ENCODE results near the gene AKAP13. TPM values are rescaled to one million over a fixed set of nuclear protein-coding genes. Genes with fewer than 3 reads are reported as not detected.
"Not testable (repeated sequence)": the region's sequence is repeated elsewhere in the genome, so short reads cannot be mapped to it uniquely, and the experiment has no call there.

The AKAP13 gene, protein sequence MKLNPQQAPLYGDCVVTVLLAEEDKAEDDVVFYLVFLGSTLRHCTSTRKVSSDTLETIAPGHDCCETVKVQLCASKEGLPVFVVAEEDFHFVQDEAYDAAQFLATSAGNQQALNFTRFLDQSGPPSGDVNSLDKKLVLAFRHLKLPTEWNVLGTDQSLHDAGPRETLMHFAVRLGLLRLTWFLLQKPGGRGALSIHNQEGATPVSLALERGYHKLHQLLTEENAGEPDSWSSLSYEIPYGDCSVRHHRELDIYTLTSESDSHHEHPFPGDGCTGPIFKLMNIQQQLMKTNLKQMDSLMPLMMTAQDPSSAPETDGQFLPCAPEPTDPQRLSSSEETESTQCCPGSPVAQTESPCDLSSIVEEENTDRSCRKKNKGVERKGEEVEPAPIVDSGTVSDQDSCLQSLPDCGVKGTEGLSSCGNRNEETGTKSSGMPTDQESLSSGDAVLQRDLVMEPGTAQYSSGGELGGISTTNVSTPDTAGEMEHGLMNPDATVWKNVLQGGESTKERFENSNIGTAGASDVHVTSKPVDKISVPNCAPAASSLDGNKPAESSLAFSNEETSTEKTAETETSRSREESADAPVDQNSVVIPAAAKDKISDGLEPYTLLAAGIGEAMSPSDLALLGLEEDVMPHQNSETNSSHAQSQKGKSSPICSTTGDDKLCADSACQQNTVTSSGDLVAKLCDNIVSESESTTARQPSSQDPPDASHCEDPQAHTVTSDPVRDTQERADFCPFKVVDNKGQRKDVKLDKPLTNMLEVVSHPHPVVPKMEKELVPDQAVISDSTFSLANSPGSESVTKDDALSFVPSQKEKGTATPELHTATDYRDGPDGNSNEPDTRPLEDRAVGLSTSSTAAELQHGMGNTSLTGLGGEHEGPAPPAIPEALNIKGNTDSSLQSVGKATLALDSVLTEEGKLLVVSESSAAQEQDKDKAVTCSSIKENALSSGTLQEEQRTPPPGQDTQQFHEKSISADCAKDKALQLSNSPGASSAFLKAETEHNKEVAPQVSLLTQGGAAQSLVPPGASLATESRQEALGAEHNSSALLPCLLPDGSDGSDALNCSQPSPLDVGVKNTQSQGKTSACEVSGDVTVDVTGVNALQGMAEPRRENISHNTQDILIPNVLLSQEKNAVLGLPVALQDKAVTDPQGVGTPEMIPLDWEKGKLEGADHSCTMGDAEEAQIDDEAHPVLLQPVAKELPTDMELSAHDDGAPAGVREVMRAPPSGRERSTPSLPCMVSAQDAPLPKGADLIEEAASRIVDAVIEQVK (N-terminal part only)
- 22.7 and 42.8 TPM in 2 replicates for total RNA-seq (2014; rRNA removed; shearing (Covaris generic))

DNA sequence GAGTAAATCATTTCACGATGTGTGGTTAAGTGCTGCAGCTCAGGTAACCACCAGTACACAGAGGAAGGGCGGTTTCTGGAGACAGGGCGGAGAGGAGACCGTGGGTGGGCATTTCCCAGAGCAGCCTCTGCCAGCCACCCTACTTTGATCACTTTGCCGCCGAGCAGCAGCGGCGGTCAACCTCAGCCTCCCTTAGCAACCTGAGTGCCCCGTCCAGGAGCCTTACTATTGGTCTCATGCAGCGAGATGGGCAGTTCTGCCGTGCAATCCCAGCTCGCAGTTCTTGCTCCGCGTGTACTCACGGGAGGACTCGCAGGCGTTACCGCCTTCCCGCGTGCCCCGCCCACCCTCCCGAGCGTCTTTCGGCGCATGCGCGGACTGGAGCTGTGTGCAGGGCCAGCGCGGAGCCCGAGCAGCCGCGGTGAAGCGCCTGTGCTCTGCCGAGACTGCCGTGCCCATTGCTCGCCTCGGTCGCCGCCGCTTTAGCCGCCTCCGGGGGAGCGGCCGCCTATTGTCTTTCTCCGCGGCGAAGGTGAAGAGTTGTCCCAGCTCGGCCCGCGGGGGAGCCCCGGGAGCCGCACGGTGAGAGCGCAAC is at the start of gene AKAP13:
AKAP13 (plus strand) TSS at position 387 of the 595 bp plus-strand sequence. CDS start 105,118 bp downstream, outside the sequence.
- DNase-seq (ENCODE audit: low read depth) = peak; percentile 99

GRCh38 chr15:85330901-85331588 is 49.4 kb upstream of the AKAP13 start:
- DNase-seq (ENCODE audit: low read depth) = peak; percentile 98

- no peak for DNase-seq (ENCODE audit: low read depth)
These were observed 48.6 kb upstream of the AKAP13 start for GRCh38 chr15:85331655-85332285.

- peak; percentile 76 for DNase-seq (ENCODE audit: low read depth)
These were observed 47.1 kb upstream of the AKAP13 start for GRCh38 chr15:85333132-85333831.

DNA sequence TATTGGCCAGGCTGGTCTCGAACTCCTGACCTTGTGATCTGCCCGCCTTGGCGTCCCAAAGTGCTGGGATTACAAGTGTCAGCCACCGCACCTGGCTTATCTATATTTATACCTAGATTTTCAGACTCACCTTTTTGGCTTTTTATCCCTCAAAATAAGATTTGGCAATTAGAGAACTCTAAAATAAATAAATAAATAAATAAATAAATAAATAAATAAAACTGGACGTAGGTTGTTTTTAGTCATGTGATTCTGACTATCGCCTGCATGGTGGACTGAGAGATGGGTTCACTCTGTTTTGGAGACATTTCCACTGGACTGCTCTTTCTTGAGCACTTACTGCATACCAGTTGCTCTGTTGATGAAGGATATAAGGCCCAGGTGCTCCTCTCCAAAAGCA is 46.2 kb upstream of the AKAP13 start:
- DNase-seq (ENCODE audit: low read depth) = no peak

- DNase-seq (ENCODE audit: low read depth) = no peak
These were observed 45.0 kb upstream of the AKAP13 start for GRCh38 chr15:85335193-85335942.

GRCh38 chr15:85336880-85337279 is 43.5 kb upstream of the AKAP13 start:
- no peak for DNase-seq (ENCODE audit: low read depth)

DNA sequence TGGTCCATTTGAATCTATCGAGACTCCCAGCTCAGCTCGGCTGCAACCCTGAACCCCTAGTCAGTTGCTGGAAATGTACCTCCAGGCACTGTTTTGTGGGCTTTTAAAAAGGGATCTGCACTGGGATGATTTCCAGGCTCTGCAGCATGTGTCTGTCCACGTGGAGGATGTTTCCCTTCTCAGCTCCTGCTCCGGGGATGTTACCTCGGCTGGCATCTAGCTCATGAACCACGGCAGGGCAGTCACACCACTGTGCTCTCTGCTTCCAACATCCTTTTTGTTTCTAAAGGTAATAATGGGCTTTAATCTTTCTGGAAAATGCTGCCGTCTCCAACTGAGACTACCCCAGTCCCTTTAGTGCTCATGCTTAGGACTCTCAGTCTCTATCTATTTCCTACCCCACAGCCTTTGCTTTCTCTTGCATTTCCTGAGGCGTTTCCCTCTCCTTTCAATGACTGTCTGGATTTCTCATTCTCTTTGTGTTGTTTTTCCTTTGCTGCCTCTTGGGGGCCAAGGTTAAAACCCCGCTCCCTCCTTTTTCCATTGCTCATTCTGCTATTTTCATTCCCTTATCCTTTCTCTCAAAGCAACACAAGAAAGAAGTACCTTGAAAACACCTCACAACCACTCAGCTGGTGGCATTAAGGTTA is 42.9 kb upstream of the AKAP13 start:
- DNase-seq (ENCODE audit: low read depth) = peak; percentile 76

GRCh38 chr15:85340321-85340665 is 40.1 kb upstream of the AKAP13 start:
- no peak for DNase-seq (ENCODE audit: low read depth)

DNA sequence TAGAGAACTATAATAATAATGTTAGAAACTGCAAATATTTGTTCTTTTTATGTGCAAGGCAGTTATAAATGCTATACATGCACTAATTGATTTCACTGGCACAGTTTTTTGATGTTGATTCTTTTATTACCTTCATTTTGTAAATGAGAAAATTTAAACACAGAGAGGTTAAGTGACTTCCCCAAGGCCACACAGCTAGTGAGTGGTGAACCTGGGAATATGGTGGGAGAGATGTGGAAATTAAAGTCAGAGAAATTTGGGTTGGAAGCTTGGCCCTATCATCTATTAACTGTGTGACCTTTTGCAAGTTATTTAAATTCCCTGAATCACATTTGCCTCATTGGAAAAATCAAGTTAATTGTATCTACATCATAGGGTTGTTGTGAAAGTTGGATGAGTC is 39.6 kb upstream of the AKAP13 start:
- DNase-seq (ENCODE audit: low read depth) = no peak

DNA sequence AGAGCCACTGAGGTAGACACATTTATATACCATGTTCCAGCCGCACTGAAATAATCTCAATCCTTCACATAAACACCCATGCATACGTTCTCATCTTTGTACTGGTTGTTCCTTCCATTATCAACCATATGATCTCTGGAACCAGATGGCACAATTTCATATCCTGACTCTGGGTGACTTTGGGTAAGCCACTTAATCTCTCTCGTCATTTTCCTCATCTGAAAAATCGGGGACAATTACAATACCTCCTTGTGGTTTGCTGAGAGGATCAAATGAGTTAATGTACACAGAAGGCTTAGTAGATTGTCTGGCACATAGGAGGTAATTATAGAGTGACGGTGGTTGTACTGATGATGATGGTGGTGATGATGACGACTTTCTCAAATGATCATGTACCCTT is 38.2 kb upstream of the AKAP13 start:
- not testable (repeated sequence) for DNase-seq (ENCODE audit: low read depth)

- DNase-seq (ENCODE audit: low read depth) = peak; percentile 96
These were observed 37.0 kb upstream of the AKAP13 start for GRCh38 chr15:85343443-85343842.

DNA sequence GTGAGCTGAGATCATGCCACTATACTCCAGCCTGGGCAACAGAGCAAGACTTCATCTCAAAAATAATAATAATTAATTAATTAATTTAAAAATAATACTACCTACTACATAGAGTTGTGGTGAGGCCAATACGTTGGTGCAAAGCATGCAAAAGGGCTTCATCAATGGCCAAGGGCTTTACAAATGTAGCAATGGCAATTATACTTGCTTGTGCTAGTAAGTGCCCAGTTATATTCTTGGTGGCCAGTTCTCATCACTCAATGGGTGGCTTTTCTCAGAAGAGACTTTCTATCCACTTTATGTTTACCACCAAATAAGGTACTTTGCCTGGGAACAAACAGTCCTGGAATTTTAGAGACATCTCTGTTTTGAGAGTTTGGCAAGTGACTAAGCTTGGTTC is 36.2 kb upstream of the AKAP13 start:
- peak; percentile 80 for DNase-seq (ENCODE audit: low read depth)

- DNase-seq (ENCODE audit: low read depth) = peak; percentile 90
These were observed 35.7 kb upstream of the AKAP13 start for GRCh38 chr15:85344653-85345114.

DNA sequence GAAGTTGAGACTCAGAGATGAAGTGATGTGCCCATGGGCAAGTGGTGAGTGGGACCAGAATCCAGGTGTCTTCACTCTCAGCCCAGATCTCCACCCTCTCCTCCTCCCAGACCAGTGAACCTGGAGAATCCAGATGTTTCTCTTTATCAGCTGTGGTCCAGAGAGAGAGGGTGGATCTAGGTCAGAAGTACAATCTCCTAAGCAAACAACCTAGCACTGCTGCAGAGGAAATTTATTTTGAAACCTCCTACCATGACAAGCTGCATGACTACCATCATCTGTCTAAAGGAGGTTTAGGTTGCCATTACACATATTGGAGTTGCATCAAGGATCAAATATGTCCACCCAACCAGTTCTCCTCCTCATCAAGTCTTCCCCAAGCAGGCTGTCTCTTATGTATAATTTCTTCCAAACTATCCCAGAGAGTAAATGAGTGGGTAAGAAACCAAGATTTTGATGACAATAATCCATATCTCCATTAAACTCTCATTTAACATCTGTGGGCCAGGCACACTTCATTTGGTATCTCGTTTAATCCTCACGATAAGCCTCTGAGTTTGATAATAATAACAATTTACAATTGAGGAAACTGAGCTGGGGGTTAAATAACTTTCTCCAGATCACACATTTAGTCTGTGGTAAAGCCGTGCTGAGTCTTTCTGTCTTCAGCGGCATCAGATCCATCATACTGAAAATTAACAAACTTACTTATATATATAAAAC is 35.0 kb upstream of the AKAP13 start:
- DNase-seq (ENCODE audit: low read depth) = not testable (repeated sequence)

GRCh38 chr15:85346462-85347084 is 33.8 kb upstream of the AKAP13 start:
- DNase-seq (ENCODE audit: low read depth) = peak; percentile 69
